GM18526 (cell line): ENCODE data around the gene OR7A5.

Experiments used
- POLR2A ChIP-seq: IDR thresholded peaks from 3 replicates; pipeline ENCODE4 v1.6.1; 2011; ENCODE audit not compliant: insufficient read length; ENCODE audit errors: extremely low read depth

The OR7A5 gene

DNA sequence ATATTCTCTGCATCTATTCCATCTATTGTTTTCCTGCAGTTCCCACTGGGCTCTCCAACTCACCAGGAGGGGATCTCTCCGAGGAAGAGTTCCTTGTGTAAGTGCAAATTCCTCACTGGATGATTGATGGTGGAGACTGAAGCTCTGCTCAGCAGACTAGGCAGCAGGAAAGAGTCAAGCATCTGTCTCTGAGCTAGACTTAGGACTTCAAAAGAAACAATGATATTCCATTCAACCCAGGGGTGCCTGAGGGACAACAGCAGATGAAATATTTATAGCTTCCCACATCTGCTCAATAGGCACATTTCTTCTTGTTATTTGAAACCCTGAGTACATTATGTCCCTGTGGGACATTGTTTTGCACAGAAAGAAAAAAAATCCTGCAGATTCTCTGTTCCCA lies at the start of gene OR7A5, which contains the start of gene OR7C1:
OR7A5 (minus strand) TSS at position 175 of the 400 bp plus-strand sequence. CDS start 6,944 bp downstream, outside the sequence.
OR7C1 (minus strand) TSS at position 175 of the 400 bp plus-strand sequence. CDS start 35,049 bp downstream, outside the sequence.
- TF ChIP-seq POLR2A: no peak

- no peak for TF ChIP-seq POLR2A
Measured at GRCh38 chr19:14871619-14872230, 36.7 kb upstream of the OR7A5 start.

- no peak for TF ChIP-seq POLR2A
Measured at GRCh38 chr19:14868497-14868896, 33.5 kb upstream of the OR7A5 start.

- no peak for TF ChIP-seq POLR2A
Measured at GRCh38 chr19:14848822-14849221, 13.8 kb upstream of the OR7A5 start, which contains the start of gene OR7A10. OR7A10 (minus strand) TSS chr19:14848922; CDS start chr19:14841877, 7,045 bp downstream.

DNA sequence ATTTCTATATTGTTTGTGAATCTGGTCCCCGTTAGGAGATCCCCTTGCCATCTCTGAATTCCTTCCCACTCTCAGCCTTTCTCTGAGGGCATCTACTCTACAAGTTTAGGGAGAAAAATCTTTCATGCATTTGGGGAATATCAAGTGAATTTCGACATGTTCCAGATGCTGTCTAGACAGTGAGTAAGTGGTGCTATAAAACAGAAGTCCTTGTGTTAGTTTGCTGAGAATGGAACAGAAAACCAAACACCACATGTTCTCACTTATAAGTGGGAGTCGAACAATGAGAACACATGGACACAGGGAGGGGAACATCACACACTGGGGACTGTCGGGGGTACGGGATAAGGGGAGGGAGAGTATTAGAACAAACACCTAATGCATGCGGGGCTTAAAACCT lies 8.6 kb upstream of the OR7A5 start:
- TF ChIP-seq POLR2A: no peak

DNA sequence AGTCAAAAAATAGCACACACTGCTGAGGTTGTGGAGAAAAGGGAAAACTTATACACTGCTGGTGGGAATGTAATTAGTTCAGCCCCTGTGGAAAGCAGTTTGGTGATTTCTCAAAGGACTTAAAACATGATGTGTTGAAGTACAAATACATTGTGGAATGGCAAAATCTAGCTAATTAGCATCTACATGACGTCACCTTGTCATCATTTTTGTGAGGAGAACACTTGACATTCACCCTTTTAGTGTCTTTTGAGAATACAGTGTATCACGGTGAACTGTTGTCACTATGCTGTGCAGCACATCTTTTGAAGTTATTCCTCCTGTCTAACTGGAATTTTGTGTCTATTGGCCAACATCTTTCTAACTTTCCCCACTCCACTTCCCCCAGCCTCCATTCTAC lies 8.2 kb upstream of the OR7A5 start:
- no peak for TF ChIP-seq POLR2A

GRCh38 chr19:14840206-14840605 lies 5.2 kb upstream of the OR7A5 start:
- no peak for TF ChIP-seq POLR2A

GRCh38 chr19:14837391-14837790 lies 2.4 kb upstream of the OR7A5 start:
- no peak for TF ChIP-seq POLR2A

GRCh38 chr19:14830702-14831101 lies 4.3 kb downstream of the OR7A5 start:
- no peak for TF ChIP-seq POLR2A

DNA sequence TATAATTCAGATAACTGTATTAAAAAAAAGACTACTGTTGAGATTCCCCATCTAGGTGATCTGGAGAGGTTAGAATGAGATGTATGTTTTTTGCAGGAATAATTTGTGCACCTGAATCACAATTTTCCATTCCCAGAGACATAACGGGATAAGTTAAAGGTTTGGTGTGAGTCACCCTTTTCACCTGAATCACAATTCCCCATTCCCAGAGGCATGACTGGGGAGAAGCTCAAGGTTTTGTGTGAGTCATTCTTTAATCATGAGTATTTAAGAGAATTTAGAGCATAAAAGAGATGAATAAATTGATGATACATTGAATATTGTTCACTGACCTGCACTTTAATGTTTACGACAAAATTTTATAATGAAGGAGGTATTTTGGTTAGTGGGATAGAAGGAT lies 9.0 kb downstream of the OR7A5 start:
- TF ChIP-seq POLR2A: no peak

DNA sequence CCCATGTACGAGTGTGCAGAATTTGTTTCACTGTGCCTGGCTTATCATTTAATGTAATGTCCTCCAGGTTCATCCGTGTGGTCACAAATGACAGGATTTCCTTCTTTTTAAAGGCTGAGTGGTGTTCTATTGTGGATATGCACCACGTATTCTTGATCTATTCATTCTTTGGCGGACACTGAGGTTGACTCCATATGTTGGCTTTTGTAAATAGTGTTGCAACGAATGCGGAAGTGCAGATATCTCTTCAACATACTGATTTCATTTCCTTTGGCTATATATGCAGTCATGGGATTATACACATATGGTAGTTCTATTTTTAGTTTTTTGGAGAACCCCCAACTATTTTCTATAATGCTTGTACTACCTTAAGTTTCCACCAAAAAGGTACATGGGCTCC lies 13.0 kb downstream of the OR7A5 start:
- no peak for TF ChIP-seq POLR2A

- no peak for TF ChIP-seq POLR2A
Measured at GRCh38 chr19:14818588-14818987, 16.4 kb downstream of the OR7A5 start.

DNA sequence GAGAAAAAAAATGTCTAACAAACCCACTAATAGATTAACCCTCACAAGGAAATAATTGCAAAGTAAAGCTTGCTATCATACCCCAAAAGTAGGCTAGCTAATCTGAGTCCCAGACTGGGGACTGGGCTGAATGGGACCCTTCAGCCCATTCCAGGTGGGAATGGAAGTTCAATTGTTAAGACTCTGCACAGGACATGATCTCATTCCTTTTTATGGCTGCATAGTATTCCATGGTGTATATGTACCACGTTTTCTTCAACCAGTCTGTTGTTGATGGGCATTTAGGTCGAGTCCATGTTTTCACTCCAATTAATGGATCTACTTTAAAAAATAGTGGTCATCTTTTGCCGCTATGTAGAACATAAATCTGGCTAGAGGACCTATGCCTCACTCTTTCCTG lies 17.9 kb downstream of the OR7A5 start:
- no peak for TF ChIP-seq POLR2A

GRCh38 chr19:14814982-14815652 lies 19.9 kb downstream of the OR7A5 start:
- no peak for TF ChIP-seq POLR2A

DNA sequence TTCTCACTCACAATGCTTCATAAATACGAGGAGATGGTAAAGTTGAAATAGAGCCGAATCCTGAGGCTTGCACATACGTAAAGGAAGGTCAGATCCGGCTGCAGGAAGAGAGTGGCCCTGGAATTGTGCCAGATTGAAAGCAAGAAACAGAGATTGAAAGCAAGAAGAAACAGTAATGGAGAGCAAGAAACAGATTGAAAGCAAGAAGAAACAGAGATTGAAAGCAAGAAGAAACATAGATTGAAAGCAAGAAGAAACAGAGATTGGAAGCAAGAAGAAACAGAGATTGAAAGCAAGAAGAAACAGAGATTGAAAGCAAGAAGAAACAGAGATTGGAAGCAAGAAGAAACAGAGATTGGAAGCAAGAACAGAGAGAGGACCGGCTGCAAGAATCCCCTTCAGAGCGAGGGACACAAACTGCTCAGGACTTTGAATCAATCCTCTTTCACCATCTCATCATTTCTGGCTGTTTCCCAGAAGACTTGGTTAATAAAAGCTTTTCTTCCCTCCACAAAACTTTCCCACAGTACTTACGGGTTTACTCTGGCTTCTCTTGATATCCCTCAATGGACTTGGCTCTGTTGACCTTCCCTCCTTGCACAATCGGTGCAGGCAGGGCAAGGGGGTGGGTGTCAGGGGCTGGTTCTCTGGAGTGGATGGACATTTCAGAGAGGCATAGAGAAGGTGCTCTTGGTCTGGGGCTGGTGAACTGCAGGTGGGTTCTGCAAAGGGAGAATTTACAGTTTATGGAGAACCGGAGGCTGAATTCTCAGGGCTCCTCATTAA lies 25.5 kb downstream of the OR7A5 start:
- no peak for TF ChIP-seq POLR2A

DNA sequence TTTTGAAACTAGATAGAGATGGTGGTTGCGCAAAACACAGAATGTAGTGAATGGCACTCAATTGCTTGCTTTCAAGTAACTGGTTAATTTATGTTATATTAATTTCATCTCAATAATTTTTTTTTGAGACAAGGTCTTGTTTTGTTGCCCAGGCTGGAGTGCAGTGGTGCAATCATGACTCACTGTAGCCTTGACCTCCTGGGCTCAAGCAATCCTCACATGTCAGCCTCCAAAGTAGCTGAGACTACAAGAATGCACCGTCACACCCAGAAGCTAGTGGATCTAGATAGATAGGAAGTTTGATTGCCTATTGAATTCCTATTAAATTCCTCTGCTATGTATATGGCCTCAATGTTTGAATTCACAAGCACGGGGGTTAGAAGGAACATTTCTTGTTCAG lies 30.2 kb downstream of the OR7A5 start:
- no peak for TF ChIP-seq POLR2A
